ENCODE measurements around the gene ZNF665. TPM values are rescaled to one million over a fixed set of nuclear protein-coding genes. Genes with fewer than 3 reads are reported as not detected.
"Not testable (repeated sequence)": the region's sequence is repeated elsewhere in the genome, so short reads cannot be mapped to it uniquely, and the experiment has no call there.

ZNF665 gene
- 5.8 and 7.1 TPM in 2 replicates for total RNA-seq

DNA sequence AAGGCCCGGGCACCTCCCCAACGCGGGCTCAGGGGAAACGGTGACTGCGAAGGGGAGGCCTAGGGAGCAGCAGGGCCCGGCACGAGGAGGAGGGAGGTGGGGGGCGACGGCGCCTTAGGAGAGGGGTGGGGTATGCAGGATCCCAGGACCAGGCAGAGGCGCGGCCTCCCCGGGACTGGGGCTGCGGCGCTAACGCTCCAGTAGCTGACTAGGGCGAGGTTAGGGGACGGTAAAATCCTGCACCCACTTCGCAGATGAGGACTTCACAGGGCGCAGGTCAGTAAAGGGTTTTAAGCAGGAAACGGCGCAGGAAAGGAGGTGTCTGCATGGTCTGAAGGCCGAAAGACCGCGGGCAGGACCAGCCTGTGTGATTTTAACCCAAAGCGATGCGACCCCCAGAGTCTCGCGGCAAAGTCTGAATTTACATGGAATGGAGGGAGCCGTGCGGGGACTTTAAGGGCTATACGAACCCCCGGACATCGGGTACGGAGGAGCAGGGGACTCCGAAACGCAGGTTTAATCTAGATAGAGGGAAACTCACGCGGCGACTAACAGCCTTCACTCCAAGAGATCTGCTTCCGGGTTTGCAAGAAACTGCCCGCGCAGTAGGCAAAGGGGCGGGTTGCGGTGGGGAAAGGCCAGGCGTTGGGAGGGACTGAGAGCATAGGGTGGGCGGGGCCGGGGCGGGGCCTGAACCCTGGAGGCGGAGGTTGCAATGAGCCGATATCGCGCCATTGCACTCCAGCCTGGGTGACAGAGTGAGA lies at the start of gene ZNF665:
Gene ZNF665, minus strand, starts transcription at position 588 of the 764 bp plus-strand sequence. CDS start 10,460 bp downstream, outside the sequence.
- ATAC-seq (ENCODE audit: low read depth) (peak; percentile 58), DNase-seq (peak; percentile 60)
- peak within 1 kb of the TSS; percentile 95 for H3K4me3 Mint-ChIP-seq
- intact Hi-C loops (cut with micrococcal nuclease): loop anchor here (1.0 to 10.0 kb wide), 3 partner anchors 34 to 1042 kb away; partner anchors contain the start of gene ZNF347
- H3K9me3 Mint-ChIP-seq: peaks cover 4% of the 10 kb centered on the region
- peaks cover 50% of the 10 kb centered on the region for H3K4me1 Mint-ChIP-seq
- TF ChIP-seq CTCF (IDR thresholded peaks at IDR 0.05): no peak
- H3K27me3 Mint-ChIP-seq: no peaks in the 10 kb centered on the region
- H3K36me3 Mint-ChIP-seq (ENCODE audit: low read depth): peaks cover 37% of the 10 kb centered on the region
- H3K27ac Mint-ChIP-seq: peak within 1 kb of the TSS; percentile 92
- POLR2A ChIA-PET: interaction anchor here (0.6 to 1.3 kb wide), 3 partner anchors 21 to 1461 kb away, joined by 3 to 4 read pairs (median 3); partner anchors contain the start of gene ZNF347
- CTCF ChIA-PET: no interaction called here

DNA sequence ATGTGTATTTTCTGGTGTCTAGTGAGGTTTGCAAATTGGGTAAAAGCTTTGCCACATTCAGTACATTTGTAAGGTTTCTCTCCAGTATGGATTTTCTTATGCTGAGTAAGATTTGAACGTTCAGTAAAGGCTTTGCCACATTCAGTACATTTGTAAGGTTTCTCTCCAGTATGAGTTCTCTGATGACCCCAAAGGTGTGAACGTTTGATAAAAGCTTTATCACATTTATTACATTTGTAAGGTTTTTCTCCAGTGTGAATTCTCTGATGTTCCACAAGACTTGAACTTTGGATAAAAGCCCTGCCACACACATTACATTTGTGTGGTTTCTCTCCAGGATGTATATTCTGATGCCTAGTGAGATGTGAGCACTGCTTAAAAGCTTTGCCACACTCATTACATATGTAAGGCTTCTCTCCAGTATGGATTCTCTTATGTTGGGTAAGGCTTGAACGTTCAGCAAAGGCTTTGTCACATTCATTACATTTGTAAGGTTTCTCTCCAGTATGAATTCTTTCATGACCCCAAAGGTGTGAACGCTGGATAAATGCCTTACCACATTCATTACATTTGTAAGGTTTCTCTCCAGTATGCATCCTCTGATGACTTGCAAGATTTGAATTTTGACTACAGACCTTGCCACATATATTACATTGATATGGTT lies 44.1 kb upstream of the ZNF665 start:
- no peak for TF ChIP-seq CTCF (IDR thresholded peaks at IDR 0.05)
- DNase-seq: no peak
- Mint-ChIP-seq H3K27ac (no peak overlapping the region), H3K27me3 (no peaks in the 10 kb centered on the region), H3K4me3 (no peak overlapping the region), H3K4me1 (no peaks in the 10 kb centered on the region), H3K36me3 (ENCODE audit: low read depth) (peaks cover 60% of the 10 kb centered on the region), H3K9me3 (peaks cover 49% of the 10 kb centered on the region)
- no peak for ATAC-seq (ENCODE audit: low read depth)
- intact Hi-C loops (cut with micrococcal nuclease): no loop called here
- POLR2A ChIA-PET: no interaction called here
- CTCF ChIA-PET: no interaction called here

- DNase-seq (no peak), ATAC-seq (ENCODE audit: low read depth) (no peak)
- Mint-ChIP-seq H3K4me1 (no peaks in the 10 kb centered on the region), H3K4me3 (no peak overlapping the region), H3K36me3 (ENCODE audit: low read depth) (peaks cover 22% of the 10 kb centered on the region), H3K9me3 (peaks cover 46% of the 10 kb centered on the region), H3K27ac (no peak overlapping the region), H3K27me3 (no peaks in the 10 kb centered on the region)
- POLR2A ChIA-PET: no interaction called here
- no peak for TF ChIP-seq CTCF (IDR thresholded peaks at IDR 0.05)
- CTCF ChIA-PET: no interaction called here
- intact Hi-C loops (cut with micrococcal nuclease): no loop called here
Measured at GRCh38 chr19:53224606-53225005, 31.4 kb upstream of the ZNF665 start.

GRCh38 chr19:53222716-53223115 lies 29.6 kb upstream of the ZNF665 start:
- ATAC-seq (ENCODE audit: low read depth); DNase-seq; H3K27ac Mint-ChIP-seq; H3K4me3 Mint-ChIP-seq; H3K27me3 Mint-ChIP-seq; H3K4me1 Mint-ChIP-seq; POLR2A ChIA-PET; CTCF ChIA-PET; intact Hi-C loops (cut with micrococcal nuclease): not testable (repeated sequence)
- H3K9me3 Mint-ChIP-seq: peaks cover 46% of the 10 kb centered on the region
- peaks cover 23% of the 10 kb centered on the region for H3K36me3 Mint-ChIP-seq (ENCODE audit: low read depth)

- no peak for TF ChIP-seq CTCF (IDR thresholded peaks at IDR 0.05)
- no peak for DNase-seq
- H3K4me3 Mint-ChIP-seq: no peak overlapping the region
- H3K36me3 Mint-ChIP-seq (ENCODE audit: low read depth): peaks cover 64% of the 10 kb centered on the region
- no peak for ATAC-seq (ENCODE audit: low read depth)
- peaks cover 46% of the 10 kb centered on the region for H3K9me3 Mint-ChIP-seq
- ChIA-PET POLR2A (no interaction called here), CTCF (no interaction called here)
- no peak overlapping the region for H3K27ac Mint-ChIP-seq
- no peaks in the 10 kb centered on the region for H3K27me3 Mint-ChIP-seq
- intact Hi-C loops (cut with micrococcal nuclease): no loop called here
- no peaks in the 10 kb centered on the region for H3K4me1 Mint-ChIP-seq
Measured at GRCh38 chr19:53212703-53213320, 19.7 kb upstream of the ZNF665 start.

DNA sequence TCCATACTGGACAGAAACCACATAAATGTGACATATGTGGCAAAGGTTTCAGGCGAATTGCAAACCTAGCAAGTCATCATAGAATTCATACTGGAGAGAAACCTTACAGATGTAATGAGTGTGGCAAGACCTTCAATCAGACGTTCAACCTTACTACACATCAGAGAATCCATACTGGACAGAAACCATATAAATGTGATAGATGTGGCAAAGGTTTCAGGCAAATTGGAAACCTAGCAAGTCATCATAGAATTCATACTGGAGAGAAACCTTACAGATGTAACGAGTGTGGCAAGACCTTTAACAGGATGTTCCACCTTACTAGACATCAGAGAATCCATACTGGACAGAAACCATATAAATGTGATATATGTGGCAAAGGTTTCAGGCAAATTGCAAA lies 18.4 kb upstream of the ZNF665 start:
- H3K36me3 Mint-ChIP-seq (ENCODE audit: low read depth): peaks cover 75% of the 10 kb centered on the region
- H3K27ac Mint-ChIP-seq; H3K27me3 Mint-ChIP-seq; H3K4me1 Mint-ChIP-seq; POLR2A ChIA-PET; CTCF ChIA-PET; ATAC-seq (ENCODE audit: low read depth); H3K4me3 Mint-ChIP-seq; DNase-seq; intact Hi-C loops (cut with micrococcal nuclease): not testable (repeated sequence)
- H3K9me3 Mint-ChIP-seq: peaks cover 52% of the 10 kb centered on the region

Data from activated B cell treated with CpG ODN at 0.5 μM for 24 hours (primary cell).